ENCODE results near the gene ALDOC. TPM values are rescaled to one million over a fixed set of nuclear protein-coding genes. Genes with fewer than 3 reads are reported as not detected.
"Not testable (repeated sequence)": the region's sequence is repeated elsewhere in the genome, so short reads cannot be mapped to it uniquely, and the experiment has no call there.

The ALDOC gene
- total RNA-seq, 1 donor from 2014 or later: 70.2 TPM

GRCh38 chr17:28599311-28600184 lies 22.9 kb upstream of the ALDOC start:
- Mint-ChIP-seq H3K9me3 (no peaks in the 10 kb centered on the region), H3K27ac (peak overlapping the region; percentile 98), H3K36me3 (ENCODE audit: low read depth) (peaks cover 16% of the 10 kb centered on the region), H3K27me3 (no peaks in the 10 kb centered on the region), H3K4me1 (peaks cover 22% of the 10 kb centered on the region), H3K4me3 (peak overlapping the region; percentile 91)
- intact Hi-C loops (cut with micrococcal nuclease): loop anchor here (1.0 to 2.0 kb wide), 5 partner anchors 20 to 63 kb away; partner anchors contain the start of genes BLTP2, PIGS and SUPT6H
- DNase-seq: peak; percentile 86

GRCh38 chr17:28598799-28599310 lies 22.2 kb upstream of the ALDOC start, which contains the start of gene SPAG5:
Gene SPAG5, minus strand, starts transcription at chr17:28599025. Its CDS starts 79 bp downstream, at chr17:28598946.
- Mint-ChIP-seq H3K27ac (peak within 1 kb of the TSS; percentile 98), H3K4me3 (peak within 1 kb of the TSS; percentile 91), H3K27me3 (no peaks in the 10 kb centered on the region), H3K4me1 (peaks cover 22% of the 10 kb centered on the region), H3K9me3 (no peaks in the 10 kb centered on the region), H3K36me3 (ENCODE audit: low read depth) (peaks cover 14% of the 10 kb centered on the region)
- DNase-seq: peak; percentile 99
- intact Hi-C loops (cut with micrococcal nuclease): loop anchor here (1.0 to 2.0 kb wide), 5 partner anchors 20 to 64 kb away; partner anchors contain the start of genes BLTP2, PIGS and SUPT6H

- intact Hi-C loops (cut with micrococcal nuclease): loop anchor here (2.0 kb wide), 2 partner anchors 50 to 64 kb away; partner anchors contain the start of gene SUPT6H
- Mint-ChIP-seq H3K27ac (peak overlapping the region; percentile 98), H3K4me3 (peak overlapping the region; percentile 91), H3K27me3 (no peaks in the 10 kb centered on the region), H3K9me3 (no peaks in the 10 kb centered on the region), H3K36me3 (ENCODE audit: low read depth) (peaks cover 11% of the 10 kb centered on the region), H3K4me1 (peaks cover 23% of the 10 kb centered on the region)
- DNase-seq: no peak
Observed at GRCh38 chr17:28598389-28598788, 21.7 kb upstream of the ALDOC start.

DNA sequence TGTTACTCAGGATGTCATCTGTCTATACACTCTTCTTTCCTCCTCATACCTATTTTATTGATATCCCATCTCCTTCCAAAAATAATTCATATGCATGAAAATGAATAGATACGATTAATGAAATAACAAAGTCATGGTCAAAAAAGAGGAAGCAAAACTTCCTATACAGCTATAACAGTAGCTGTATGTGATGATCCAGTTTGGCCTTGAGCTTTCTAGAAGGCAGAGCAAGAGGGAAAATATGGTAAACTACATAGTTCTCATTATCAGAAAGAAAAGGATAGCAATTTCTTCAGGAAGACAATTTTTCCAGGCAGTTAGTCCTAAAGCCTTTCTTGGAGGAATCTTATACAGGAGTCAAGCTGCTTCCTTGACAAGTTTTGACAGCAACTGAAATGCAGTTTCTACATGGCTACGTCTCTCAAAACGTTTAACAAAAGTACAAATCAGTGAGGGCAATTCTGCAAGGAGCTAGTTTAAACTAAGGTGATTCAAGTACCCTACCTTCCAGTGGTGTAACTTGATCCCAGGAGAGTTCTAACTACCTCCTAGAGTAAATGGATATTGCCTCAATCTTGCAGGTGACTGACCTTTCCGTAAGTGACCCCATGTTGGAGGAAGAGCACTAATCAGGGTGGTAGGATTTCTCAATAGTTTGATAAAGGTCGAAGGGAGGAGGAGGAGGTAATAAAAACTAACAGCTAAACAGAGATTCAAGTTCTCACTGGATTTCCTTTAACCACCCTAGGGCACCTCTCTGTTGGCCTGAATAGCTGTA lies 21.1 kb upstream of the ALDOC start:
- no peaks in the 10 kb centered on the region for H3K9me3 Mint-ChIP-seq
- no peak for DNase-seq
- H3K27ac Mint-ChIP-seq: peak overlapping the region; percentile 98
- H3K4me3 Mint-ChIP-seq: peak overlapping the region; percentile 91
- intact Hi-C loops (cut with micrococcal nuclease): loop anchor here (2.0 kb wide), 2 partner anchors 49 to 65 kb away; partner anchors contain the start of gene SUPT6H
- peaks cover 23% of the 10 kb centered on the region for H3K4me1 Mint-ChIP-seq
- no peaks in the 10 kb centered on the region for H3K27me3 Mint-ChIP-seq
- H3K36me3 Mint-ChIP-seq (ENCODE audit: low read depth): peaks cover 16% of the 10 kb centered on the region

DNA sequence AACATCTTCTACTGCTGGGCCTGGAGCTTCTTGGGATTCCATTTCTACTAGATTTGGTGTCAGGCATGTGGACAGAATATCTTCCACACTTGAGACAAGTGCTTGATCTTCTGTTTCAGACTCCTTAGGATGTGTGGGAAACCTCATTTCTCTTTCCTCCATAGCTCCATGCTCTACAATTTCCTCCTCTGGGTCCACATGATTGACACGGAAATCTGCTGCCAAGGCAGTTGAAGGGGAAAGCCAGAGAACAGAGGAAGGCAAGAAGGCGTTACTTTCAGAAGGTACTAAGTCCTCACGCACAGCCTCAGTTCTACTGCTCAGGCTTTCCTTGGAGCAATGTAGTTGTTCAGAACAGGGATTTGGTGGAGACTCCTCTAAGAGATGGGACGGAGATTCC lies 15.6 kb upstream of the ALDOC start:
- Mint-ChIP-seq H3K4me3 (no peak overlapping the region), H3K27me3 (no peaks in the 10 kb centered on the region), H3K27ac (peak overlapping the region; percentile 56), H3K36me3 (ENCODE audit: low read depth) (peaks cover 41% of the 10 kb centered on the region), H3K9me3 (no peaks in the 10 kb centered on the region), H3K4me1 (peaks cover 7% of the 10 kb centered on the region)
- intact Hi-C loops (cut with micrococcal nuclease): no loop called here
- no peak for DNase-seq

- DNase-seq: no peak
- H3K27ac Mint-ChIP-seq: peak overlapping the region; percentile 10
- no peak overlapping the region for H3K4me3 Mint-ChIP-seq
- H3K27me3 Mint-ChIP-seq: no peaks in the 10 kb centered on the region
- H3K9me3 Mint-ChIP-seq: no peaks in the 10 kb centered on the region
- peaks cover 35% of the 10 kb centered on the region for H3K36me3 Mint-ChIP-seq (ENCODE audit: low read depth)
- peaks cover 2% of the 10 kb centered on the region for H3K4me1 Mint-ChIP-seq
- intact Hi-C loops (cut with micrococcal nuclease): no loop called here
Observed at GRCh38 chr17:28585851-28586250, 9.2 kb upstream of the ALDOC start.

GRCh38 chr17:28584434-28584833 lies 7.7 kb upstream of the ALDOC start:
- H3K9me3 Mint-ChIP-seq: no peaks in the 10 kb centered on the region
- no peak overlapping the region for H3K27ac Mint-ChIP-seq
- no peak overlapping the region for H3K4me3 Mint-ChIP-seq
- intact Hi-C loops (cut with micrococcal nuclease): no loop called here
- H3K27me3 Mint-ChIP-seq: no peaks in the 10 kb centered on the region
- H3K4me1 Mint-ChIP-seq: peaks cover 16% of the 10 kb centered on the region
- no peak for DNase-seq
- peaks cover 41% of the 10 kb centered on the region for H3K36me3 Mint-ChIP-seq (ENCODE audit: low read depth)

DNA sequence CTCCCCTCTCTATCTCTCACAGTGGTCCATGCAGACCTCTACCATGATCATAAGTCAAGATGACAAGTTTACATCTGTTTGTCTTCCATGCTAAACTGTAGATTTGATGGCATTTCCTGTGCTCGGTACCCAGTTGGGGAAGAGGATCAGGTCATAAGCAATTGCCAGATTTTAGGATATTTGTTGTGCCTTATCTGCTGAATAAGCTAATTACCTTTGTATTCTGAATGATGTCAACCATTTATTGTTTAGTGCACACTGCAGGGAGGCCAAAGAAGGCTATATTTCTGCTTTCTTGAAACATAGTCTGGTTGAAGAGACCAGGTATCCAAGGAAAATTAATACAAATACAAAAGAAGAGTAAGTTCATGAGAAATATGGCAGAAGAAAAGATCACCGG lies 5.8 kb upstream of the ALDOC start:
- H3K9me3 Mint-ChIP-seq: no peaks in the 10 kb centered on the region
- no peaks in the 10 kb centered on the region for H3K27me3 Mint-ChIP-seq
- DNase-seq: no peak
- intact Hi-C loops (cut with micrococcal nuclease): no loop called here
- H3K36me3 Mint-ChIP-seq (ENCODE audit: low read depth): peaks cover 40% of the 10 kb centered on the region
- H3K27ac Mint-ChIP-seq: no peak overlapping the region
- no peak overlapping the region for H3K4me3 Mint-ChIP-seq
- H3K4me1 Mint-ChIP-seq: peaks cover 21% of the 10 kb centered on the region

GRCh38 chr17:28580959-28581358 lies 4.3 kb upstream of the ALDOC start:
- Mint-ChIP-seq H3K4me1 (peaks cover 31% of the 10 kb centered on the region), H3K9me3 (no peaks in the 10 kb centered on the region), H3K4me3 (no peak overlapping the region), H3K27me3 (no peaks in the 10 kb centered on the region), H3K36me3 (ENCODE audit: low read depth) (peaks cover 40% of the 10 kb centered on the region), H3K27ac (no peak overlapping the region)
- no peak for DNase-seq
- intact Hi-C loops (cut with micrococcal nuclease): no loop called here

DNA sequence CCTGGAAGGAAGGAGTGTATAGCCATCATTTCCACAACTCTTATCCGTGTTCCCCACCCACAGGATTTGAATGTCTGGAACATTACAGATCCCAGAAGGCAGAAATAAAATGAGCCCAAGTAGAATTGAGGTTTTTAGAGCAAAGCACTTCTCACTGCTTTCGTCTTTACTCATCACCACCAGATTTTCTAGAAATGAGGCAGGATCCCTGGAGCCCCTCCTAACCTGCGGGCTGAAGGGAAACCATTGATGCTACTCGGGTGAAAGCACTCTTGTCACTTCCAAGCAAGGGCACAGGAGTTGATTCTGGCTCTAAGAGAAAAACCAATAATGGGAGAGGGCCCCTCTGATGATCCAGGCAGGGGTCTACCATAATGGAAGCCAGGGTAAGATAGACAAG lies 2.8 kb upstream of the ALDOC start:
- DNase-seq: peak; percentile 77
- H3K4me3 Mint-ChIP-seq: peak overlapping the region; percentile 58
- no peaks in the 10 kb centered on the region for H3K9me3 Mint-ChIP-seq
- H3K36me3 Mint-ChIP-seq (ENCODE audit: low read depth): peaks cover 37% of the 10 kb centered on the region
- intact Hi-C loops (cut with micrococcal nuclease): loop anchor here (1.0 kb wide), 1 partner anchor 20 kb away; the partner anchor contains the start of gene SPAG5
- H3K27ac Mint-ChIP-seq: peak overlapping the region; percentile 83
- H3K4me1 Mint-ChIP-seq: peaks cover 39% of the 10 kb centered on the region
- H3K27me3 Mint-ChIP-seq: no peaks in the 10 kb centered on the region

DNA sequence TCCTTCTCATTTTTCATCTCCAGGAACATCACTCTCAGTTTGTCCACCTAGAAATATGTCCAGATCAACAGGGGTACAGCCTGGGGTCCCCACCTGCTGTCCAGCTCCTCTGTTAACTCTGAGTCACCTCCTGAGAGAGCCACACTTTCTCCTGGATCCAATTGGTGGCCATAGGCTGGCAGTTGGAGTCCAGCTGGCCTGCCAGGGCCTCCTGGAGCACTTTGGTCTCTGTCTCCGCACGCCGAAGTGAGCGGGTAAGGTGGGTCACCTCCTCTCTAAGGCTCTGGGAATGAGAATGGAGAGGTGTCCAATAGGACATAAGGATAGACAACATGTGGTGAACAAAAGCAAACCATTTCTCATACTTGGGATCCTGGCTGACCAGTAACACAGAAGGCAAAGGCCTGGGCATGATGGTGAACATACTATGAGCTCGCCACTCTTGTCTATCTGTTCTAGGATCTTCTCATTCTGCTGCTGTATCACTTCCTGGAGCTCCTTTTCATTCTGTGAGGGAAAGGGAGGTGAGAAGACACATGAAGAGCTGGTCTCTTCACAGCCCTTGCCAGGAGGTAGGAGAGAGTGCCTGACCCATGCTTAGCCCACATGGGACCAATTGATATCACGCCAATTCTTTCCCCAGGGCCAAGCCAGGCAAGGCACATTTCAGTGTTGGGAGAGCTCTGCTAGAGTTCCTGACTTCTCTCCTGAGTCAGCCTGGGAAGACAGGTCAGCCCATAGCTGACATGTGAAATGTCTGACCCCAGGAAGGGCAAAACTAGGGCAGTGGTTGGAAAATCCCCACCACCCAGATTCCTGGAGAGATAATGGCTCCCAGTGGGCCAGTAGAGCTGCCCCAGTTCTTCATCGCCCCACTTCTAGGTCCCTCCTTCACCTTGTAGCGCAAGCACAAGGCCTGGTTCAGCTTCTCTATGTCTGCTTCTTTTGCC lies 1.8 kb upstream of the ALDOC start:
- Mint-ChIP-seq H3K4me3 (peak overlapping the region; percentile 58), H3K36me3 (ENCODE audit: low read depth) (peaks cover 46% of the 10 kb centered on the region), H3K27ac (peak overlapping the region; percentile 83), H3K9me3 (no peaks in the 10 kb centered on the region), H3K4me1 (peaks cover 43% of the 10 kb centered on the region), H3K27me3 (no peaks in the 10 kb centered on the region)
- intact Hi-C loops (cut with micrococcal nuclease): loop anchor here (1.0 kb wide), 1 partner anchor 21 kb away; the partner anchor contains the start of gene SPAG5
- DNase-seq: no peak

GRCh38 chr17:28577466-28577824 lies 750 bp upstream of the ALDOC start:
- H3K27me3 Mint-ChIP-seq: no peaks in the 10 kb centered on the region

GRCh38 chr17:28576016-28576415 lies 679 bp downstream of the ALDOC start:
- intact Hi-C loops (cut with micrococcal nuclease); H3K27me3 Mint-ChIP-seq; H3K9me3 Mint-ChIP-seq: not testable (repeated sequence)
- H3K27ac Mint-ChIP-seq: peak overlapping the region; percentile 94
- peaks cover 58% of the 10 kb centered on the region for H3K4me1 Mint-ChIP-seq
- peaks cover 53% of the 10 kb centered on the region for H3K36me3 Mint-ChIP-seq (ENCODE audit: low read depth)
- H3K4me3 Mint-ChIP-seq: peak overlapping the region; percentile 95
- DNase-seq: peak; percentile 67

More at GRCh38 chr17:28577466-28577824, 750 bp upstream of the ALDOC start:
- Mint-ChIP-seq H3K9me3 (no peaks in the 10 kb centered on the region), H3K4me1 (peaks cover 51% of the 10 kb centered on the region), H3K27ac (peak overlapping the region; percentile 94), H3K4me3 (peak overlapping the region; percentile 95), H3K36me3 (ENCODE audit: low read depth) (peaks cover 53% of the 10 kb centered on the region)
- DNase-seq: no peak
- intact Hi-C loops (cut with micrococcal nuclease): no loop called here
